IPS-15b (cell line): Measurements from ENCODE around the gene DAZAP1.
A peak's percentile ranks its signal among the peaks of the same experiment; 100 is the strongest.
"Not testable (repeated sequence)": the region's sequence is repeated elsewhere in the genome, so short reads cannot be mapped to it uniquely, and the experiment has no call there.

Experiments used
- H3K27me3 ChIP-seq: one replicate; pipeline ENCODE4 v1.6.1; 2013; ENCODE audit warnings: low read length; ENCODE audit not compliant: control insufficient read depth, insufficient read depth
- H3K36me3 ChIP-seq: one replicate; pipeline ENCODE4 v1.6.1; 2013; ENCODE audit warnings: low read length; ENCODE audit not compliant: control insufficient read depth, insufficient read depth
- H3K4me1 ChIP-seq: one replicate; pipeline ENCODE4 v1.6.1; 2013; ENCODE audit warnings: mild to moderate bottlenecking, low read length; ENCODE audit not compliant: control insufficient read depth, insufficient read depth
- H3K4me3 ChIP-seq: one replicate; pipeline ENCODE4 v1.5.1; 2013; ENCODE audit warnings: low read depth, low read length
- H3K9ac ChIP-seq: one replicate; pipeline ENCODE4 v1.6.1; 2013; ENCODE audit warnings: low read depth, mild to moderate bottlenecking, low read length
- H3K9me3 ChIP-seq: one replicate; pipeline ENCODE4 v1.6.1; 2013; ENCODE audit warnings: mild to moderate bottlenecking, low read length; ENCODE audit not compliant: control insufficient read depth, insufficient read depth

The DAZAP1 gene

DNA sequence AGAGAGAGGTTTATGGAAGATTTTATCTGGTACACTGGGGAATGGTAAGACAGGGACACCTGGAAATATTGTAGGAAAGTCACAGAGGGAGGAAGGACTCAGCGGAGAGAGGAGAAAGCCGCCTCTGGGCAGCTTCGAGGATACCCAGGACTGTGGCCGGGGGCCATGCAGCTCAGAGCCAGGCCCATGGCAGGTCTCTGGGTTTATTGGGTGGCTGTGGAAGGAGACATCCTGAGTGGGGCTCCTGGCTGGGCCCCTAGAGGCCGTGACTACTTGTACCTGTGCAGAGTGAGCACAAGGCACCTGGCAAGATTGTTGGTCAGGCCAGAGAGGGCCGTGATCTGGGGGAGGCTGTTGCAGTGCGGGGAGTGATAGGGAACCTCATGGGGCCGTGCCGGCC, 3.4 kb downstream of the DAZAP1 start:
- Histone ChIP-seq H3K9me3 (no peaks in the 10 kb centered on the region), H3K36me3 (peaks cover 37% of the 10 kb centered on the region), H3K9ac (peak overlapping the region; percentile 73), H3K27me3 (no peaks in the 10 kb centered on the region), H3K4me1 (peaks cover 7% of the 10 kb centered on the region), H3K4me3 (no peak overlapping the region)

- peak overlapping the region; percentile 73 for H3K9ac ChIP-seq
These were observed 4.1 kb downstream of the DAZAP1 start for GRCh38 chr19:1411255-1412191.

DNA sequence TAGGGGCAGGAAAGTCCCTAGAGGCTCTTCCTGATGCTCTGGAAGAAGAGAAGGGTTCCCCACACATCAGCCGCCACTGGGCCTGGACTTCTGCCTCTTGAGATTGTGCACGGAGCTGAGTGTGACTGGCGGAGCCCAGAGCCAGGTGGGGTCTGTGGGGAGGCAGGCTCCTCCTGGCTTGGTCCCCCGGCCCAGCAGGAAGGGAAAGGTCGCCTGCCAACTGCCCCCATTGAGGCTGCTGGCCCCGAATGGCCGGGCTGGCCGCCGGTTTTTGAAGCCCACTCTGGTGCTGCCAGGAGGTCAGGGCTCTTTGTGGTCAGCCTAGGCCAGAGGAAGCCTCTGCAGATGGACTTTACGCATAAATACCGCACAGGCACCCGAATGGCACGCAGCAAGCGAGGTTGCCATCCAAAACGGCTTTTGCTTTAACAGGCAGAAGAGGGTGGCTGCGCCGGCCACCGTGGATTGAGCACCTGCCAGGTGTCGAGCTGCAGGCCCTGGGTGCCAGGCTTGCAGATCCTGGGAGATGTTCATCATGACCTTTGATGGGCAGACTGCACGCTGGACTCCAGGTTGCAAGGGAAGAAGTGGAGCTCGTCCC, 5.0 kb downstream of the DAZAP1 start:
- Histone ChIP-seq H3K9me3 (no peaks in the 10 kb centered on the region), H3K27me3 (no peaks in the 10 kb centered on the region), H3K4me1 (peaks cover 16% of the 10 kb centered on the region), H3K36me3 (peaks cover 47% of the 10 kb centered on the region), H3K4me3 (no peak overlapping the region), H3K9ac (no peak overlapping the region)

More at GRCh38 chr19:1411255-1412191, 4.1 kb downstream of the DAZAP1 start:
- Histone ChIP-seq H3K4me1 (peaks cover 13% of the 10 kb centered on the region), H3K36me3 (peaks cover 43% of the 10 kb centered on the region), H3K27me3 (no peaks in the 10 kb centered on the region), H3K9me3 (no peaks in the 10 kb centered on the region), H3K4me3 (no peak overlapping the region)

DNA sequence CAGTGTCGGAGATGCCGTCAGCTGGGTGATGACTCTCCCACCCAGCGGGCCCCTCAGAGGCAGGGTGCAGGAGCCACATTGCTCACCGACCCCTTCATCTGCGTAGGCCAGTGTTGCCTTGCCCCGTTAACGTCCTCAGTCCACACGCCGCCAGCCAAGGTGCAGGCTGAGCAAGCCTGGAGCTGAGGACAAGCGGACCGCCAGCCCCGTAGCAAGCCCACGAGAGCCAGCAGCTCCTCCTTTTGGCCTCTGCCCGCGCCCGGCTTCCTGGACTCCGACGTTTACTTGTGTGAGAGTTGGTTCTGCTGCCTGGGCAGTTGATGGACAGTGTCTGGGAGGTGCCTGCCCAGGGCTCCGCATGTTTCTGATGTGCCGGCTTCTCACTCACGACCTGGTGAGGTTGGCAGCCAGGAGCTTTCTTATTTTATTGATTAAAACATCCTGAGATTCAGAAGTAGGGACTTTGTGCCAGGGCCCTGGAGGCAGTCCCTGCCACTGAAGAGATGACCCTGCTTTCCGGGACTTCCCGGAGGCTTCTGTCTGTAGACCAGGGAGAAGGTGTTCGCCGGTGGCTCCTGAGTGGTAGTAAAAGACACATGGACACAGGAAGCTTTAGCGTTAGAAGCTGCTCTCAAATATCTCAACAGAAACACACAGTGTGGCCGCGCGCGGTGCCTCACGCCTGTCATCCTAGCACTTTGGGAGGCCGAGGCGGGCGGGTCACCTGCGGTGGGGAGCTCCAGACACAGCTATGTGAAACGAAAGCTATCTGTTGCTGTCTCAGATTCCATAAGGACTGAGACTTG, 5.8 kb downstream of the DAZAP1 start:
- H3K9me3 ChIP-seq, result no peaks in the 10 kb centered on the region
- peaks cover 55% of the 10 kb centered on the region for H3K36me3 ChIP-seq
- H3K4me1 ChIP-seq, result peaks cover 18% of the 10 kb centered on the region
- H3K4me3 ChIP-seq, result no peak overlapping the region
- no peak overlapping the region for H3K9ac ChIP-seq
- no peaks in the 10 kb centered on the region for H3K27me3 ChIP-seq

GRCh38 chr19:1416014-1416841, 8.8 kb downstream of the DAZAP1 start:
- H3K9ac ChIP-seq, result peak overlapping the region; percentile 81
- no peaks in the 10 kb centered on the region for H3K9me3 ChIP-seq
- H3K27me3 ChIP-seq, result no peaks in the 10 kb centered on the region
- peaks cover 14% of the 10 kb centered on the region for H3K4me1 ChIP-seq
- peak overlapping the region; percentile 35 for H3K4me3 ChIP-seq
- peaks cover 62% of the 10 kb centered on the region for H3K36me3 ChIP-seq

- Histone ChIP-seq H3K36me3 (peaks cover 66% of the 10 kb centered on the region), H3K27me3 (no peaks in the 10 kb centered on the region), H3K4me3 (no peak overlapping the region), H3K9me3 (no peaks in the 10 kb centered on the region), H3K9ac (no peak overlapping the region), H3K4me1 (peaks cover 14% of the 10 kb centered on the region)
These were observed 9.8 kb downstream of the DAZAP1 start for GRCh38 chr19:1417145-1417544.

DNA sequence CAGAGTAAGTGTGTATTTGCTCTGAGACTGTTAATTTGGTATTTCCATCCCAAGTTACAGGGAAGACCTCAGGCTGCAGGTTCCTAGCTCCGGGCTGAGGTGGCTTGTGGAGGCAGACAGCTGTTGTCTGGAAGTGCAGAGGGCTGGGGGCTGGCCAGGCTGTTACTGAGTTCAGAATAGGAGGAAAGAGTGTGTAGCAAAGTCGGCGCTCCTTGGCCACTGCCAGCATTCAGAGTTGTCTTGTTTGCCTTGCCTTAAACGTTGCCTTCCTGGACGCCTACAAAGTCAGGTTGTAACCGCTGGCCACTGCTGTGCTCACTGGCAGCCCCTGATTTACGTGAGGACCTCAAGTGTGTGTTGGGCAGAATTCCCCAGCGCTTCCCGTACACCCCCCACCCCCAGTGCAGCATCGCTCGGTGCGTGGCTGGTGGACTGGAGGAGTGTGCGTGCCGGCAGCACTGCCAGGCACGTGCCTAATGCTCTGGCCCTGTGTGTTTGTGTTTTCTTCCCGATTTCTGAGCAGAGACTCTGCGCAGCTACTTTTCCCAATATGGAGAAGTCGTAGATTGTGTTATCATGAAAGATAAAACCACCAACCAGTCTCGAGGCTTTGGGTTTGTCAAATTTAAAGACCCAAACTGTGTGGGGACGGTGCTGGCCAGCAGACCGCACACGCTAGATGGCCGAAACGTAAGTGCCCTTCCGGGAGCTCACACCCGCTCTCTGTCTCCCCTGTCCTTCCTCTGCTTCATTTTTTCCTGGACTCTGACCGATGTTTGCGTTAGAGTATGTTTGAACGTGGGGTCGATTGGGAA, 10.5 kb downstream of the DAZAP1 start:
- Histone ChIP-seq H3K9me3 (no peaks in the 10 kb centered on the region), H3K36me3 (peaks cover 67% of the 10 kb centered on the region), H3K4me3 (no peak overlapping the region), H3K9ac (peak overlapping the region; percentile 60), H3K4me1 (peaks cover 14% of the 10 kb centered on the region), H3K27me3 (no peaks in the 10 kb centered on the region)

GRCh38 chr19:1418496-1418775, 11.1 kb downstream of the DAZAP1 start:
- Histone ChIP-seq H3K4me1 (peaks cover 14% of the 10 kb centered on the region), H3K4me3 (no peak overlapping the region), H3K9me3 (no peaks in the 10 kb centered on the region), H3K36me3 (peaks cover 67% of the 10 kb centered on the region), H3K27me3 (no peaks in the 10 kb centered on the region), H3K9ac (peak overlapping the region; percentile 60)

DNA sequence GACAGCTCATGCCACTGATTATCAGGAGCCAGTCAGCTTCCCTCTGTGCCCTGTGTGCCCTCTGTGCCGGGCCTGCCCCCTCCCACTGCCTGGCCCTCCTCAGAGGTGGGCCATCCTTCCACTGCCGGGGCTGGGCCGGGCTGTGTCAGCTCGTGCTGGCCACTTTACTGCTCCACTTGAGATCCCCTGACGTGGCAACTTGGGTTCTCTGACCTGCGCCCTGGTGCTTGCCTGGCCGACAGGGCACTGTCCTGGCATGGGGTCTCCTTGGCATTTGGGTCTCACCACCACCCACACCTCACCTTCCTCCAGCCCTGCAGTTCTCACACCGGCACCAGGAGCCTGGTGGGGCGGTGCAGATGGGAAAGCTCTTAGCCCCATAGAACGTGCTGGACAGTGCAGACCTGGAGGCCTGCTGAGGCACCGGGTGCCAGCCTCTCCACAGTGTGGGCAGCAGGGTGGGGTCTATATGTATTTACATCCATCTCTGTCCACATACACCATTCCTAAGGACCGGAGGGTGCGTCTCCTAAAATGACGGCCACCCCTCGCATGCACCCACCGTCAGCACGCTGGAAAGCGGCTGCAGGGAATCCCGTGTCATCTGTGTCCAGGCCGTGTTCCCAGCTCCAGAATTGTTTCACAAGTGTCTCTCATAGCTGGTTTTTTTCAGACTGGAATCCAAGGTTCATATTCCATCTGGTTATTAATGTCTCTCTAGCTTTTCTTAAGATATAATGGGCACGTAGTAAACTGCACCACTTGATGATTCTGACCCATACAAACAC, 11.8 kb downstream of the DAZAP1 start:
- Histone ChIP-seq H3K4me1 (peaks cover 14% of the 10 kb centered on the region), H3K4me3 (no peak overlapping the region), H3K36me3 (peaks cover 70% of the 10 kb centered on the region), H3K9ac (no peak overlapping the region), H3K9me3 (no peaks in the 10 kb centered on the region), H3K27me3 (no peaks in the 10 kb centered on the region)

DNA sequence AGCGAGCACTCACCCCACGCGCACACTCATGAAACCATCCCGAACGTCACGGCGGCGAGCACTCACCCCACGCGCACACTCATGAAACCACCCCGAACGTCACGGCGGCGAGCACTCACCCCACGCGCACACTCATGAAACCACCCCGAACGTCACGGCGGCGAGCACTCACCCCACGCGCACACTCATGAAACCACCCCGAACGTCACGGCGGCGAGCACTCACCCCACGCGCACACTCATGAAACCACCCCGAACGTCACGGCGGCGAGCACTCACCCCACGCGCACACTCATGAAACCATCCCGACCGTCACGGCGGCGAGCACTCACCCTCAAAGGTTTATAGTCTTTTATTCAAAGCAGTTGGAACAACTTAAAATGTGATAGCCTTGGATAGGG, 12.7 kb downstream of the DAZAP1 start:
- not testable (repeated sequence) for H3K9ac ChIP-seq

More for the DNA sequence above, 12.7 kb downstream of the DAZAP1 start:
- Histone ChIP-seq H3K36me3 (peaks cover 76% of the 10 kb centered on the region), H3K4me1 (peaks cover 14% of the 10 kb centered on the region)
- H3K27me3 ChIP-seq, H3K4me3 ChIP-seq, H3K9me3 ChIP-seq: not testable (repeated sequence)
